Stimulated activated CD4-positive, alpha-beta T cell treated with anti-CD3 and anti-CD28 coated beads, Interleukin-4, amount 100 ng/mL, for 4 hours (primary cell): Measurements from ENCODE around the gene GRIN2A.

ENCODE experiments used
- DNase-seq, 2 experiments: peaks; one replicate each; pipeline ENCODE4 v3.0.0-alpha.2; 2020

Gene GRIN2A

DNA sequence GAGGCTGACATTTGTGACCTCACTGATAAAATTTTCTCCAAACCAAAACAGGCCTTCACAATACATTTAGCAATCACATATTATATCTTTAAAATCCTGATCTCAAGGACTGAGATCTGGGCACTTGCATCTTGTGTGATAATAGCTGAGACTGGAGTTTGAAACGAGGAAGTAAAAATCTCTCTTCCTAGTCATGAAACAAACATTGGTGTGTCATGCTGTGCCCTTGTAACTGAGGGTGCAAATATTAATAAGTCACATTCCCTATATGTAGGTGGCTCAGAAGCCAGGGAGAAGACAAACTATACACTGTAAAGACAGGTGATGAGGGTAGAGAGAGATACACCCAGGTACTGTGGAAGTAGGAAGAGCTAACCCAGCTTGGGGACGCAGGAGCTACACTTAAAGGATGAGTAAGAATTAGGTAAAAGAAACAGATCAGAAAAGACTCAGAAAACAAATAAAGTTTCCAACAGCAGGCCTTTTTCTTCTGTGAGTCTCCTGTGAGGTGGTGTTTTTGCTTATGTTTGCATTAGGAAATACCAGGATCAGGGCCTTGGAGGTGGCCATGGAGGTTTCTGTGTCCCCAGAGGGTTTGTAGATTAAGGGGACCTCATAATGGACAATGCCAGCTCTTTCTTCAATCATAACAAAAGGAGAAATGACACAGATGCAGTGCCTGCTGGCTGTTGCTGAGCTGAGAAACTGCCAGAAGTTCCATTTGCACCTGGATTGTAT, 335.7 kb downstream of the GRIN2A start:
- DNase-seq: no peak

DNA sequence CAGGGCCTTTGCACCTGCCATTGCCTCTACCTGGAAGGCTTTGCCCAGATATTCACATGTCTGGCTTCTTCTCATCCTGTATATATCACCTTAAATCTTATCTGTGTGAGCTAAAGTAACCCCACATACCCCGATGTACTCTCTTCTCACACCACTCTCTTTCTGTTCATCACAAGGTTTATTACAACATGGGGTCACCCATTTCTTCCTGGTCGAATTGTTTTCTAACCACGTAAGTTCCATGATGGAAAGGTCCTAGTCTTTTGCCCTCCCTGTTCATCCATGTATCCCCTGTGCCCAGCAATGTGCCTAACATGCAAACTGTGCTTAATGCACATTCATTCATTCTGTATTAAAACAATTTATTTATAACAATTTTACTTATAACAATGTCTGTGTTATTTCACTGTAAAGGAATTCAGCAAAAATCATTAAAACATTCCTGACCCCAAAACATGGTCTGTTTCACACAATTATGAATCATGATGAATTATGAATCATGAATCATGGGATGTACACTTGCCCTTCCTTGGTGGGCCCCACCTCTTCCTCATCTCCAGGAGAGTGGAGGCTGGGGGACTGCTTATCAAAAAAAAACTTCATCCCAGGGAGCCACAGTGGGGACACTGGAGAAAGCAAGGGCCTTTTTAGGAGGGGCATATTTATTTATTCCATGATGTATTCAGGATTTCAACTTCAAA, 336.4 kb downstream of the GRIN2A start:
- no peak for DNase-seq

- DNase-seq: no peak
These were observed 337.9 kb downstream of the GRIN2A start for GRCh38 chr16:9844361-9844760.

- DNase-seq: no peak
These were observed 338.7 kb downstream of the GRIN2A start for GRCh38 chr16:9843424-9844018.

- no peak for DNase-seq
These were observed 341.2 kb downstream of the GRIN2A start for GRCh38 chr16:9840761-9841665.

DNA sequence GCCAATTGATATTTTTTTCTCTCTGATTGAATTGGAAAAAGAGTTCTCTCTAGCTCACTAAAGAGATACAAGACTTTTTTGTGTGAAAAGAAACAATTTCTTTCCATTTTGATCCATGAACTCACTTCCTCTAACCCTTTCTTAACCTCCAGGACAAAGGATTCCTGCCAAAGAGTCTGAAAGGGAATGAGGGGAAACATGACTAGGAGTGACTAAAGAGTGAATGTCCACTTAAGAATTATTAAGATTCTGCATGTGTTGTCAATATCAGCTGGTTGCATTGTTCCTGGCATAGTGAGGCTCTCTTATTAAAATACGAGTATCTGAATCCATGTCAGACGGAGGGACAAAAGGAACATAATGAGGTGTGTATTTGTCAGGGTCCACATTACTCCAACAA, 344.7 kb downstream of the GRIN2A start:
- no peak for DNase-seq

DNA sequence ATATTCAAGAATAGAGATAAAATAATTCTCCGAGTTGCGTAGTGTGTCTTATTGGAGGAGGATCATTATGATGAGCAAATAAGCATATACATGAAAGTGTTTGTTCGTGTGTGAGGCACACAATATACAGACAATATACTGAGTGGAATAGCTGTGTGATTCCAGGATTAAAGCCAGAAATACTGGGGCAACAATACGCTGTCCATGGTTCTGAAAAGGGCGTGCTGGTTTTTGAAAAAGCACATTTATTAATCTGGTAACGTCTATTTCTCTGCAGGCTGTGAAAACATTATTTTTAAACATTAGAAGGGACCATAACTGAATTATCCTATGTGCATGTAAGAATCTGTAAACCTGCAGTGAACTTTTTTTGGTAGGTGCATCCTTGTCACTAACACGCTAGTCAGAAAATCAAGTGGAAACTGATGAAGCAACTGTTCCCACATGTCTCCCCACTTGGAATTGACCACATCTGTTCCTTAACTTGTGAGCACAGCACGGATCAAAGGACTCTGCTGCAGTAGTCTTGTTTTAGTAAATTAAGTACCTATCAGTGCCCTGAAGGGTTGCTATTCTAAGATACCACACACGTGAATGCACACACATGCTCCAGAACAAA, 346.0 kb downstream of the GRIN2A start:
- no peak for DNase-seq

DNA sequence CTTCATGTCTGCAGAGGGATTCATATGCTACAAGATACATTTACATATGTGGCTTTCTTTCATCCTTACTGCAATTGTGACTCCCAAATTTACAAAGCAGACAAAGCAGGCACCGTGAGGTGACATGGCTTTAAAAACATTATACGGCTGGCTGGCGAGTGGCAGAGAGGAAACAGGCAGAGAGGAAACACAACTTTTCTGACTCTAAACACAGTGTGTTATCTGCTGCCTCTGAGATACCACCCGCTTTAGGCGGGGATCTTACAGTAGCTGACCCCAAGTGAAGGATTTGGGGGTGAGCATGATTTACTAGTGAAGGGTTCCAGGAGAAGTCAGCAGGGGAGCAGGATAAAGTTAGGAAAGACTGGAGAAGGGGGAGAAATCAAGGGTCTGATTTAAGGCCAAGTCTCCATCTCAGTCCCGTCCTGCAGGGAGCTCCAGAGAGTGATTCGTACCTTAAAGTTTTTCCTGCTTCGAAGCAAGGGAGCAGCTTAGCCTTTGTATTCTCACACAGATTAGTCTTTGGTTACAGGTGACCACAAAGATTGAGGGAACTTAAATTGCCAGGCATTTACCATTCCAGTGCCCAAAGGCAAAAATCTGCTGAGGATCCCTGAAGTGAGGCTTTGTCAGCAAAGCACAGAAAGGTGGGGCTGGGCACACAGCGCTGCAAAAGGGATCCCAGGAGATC, 355.0 kb downstream of the GRIN2A start:
- no peak for DNase-seq

GRCh38 chr16:9826656-9827055, 355.6 kb downstream of the GRIN2A start:
- DNase-seq: no peak

DNA sequence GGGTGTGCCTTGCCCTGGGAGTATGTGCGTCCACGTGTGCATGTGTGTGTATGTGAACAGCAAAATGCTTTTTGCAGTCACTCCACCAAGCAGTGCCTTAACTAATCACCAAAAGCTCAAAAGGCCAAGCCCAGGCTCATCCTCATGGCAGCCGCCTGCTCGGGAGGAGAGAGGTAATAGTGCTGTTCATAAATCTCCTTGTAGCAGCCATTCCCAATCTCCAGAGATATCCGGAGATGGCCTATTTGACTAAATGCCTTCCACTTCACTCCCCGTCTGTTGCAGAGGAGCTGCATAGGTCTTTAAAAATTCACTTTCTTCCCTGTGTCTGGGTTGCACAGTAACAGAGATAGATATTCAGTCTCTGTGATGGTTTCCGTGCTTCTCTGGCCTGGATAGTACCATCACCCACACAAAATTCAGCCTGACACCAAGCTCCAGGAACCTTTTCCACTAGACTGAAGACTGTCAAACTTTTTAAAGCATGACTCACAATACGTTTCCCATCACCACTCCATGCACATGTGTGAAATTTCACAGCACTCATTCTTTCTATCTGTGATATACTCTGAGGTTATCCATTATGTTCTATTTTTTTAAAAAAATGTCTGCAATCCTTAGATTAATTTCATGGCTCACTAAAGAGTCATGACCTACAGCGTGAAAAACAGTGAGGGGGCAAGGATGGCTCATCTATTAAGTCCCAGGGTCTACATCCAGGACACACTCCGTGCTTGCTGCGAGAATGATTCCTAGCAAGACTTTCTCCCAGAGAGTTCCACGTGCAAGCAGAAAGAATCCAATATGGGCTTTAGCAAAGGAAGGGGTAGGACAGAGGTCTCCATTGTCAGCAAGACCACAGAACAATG, 357.8 kb downstream of the GRIN2A start:
- no peak for DNase-seq

- no peak for DNase-seq
These were observed 358.7 kb downstream of the GRIN2A start for GRCh38 chr16:9823510-9823909.

DNA sequence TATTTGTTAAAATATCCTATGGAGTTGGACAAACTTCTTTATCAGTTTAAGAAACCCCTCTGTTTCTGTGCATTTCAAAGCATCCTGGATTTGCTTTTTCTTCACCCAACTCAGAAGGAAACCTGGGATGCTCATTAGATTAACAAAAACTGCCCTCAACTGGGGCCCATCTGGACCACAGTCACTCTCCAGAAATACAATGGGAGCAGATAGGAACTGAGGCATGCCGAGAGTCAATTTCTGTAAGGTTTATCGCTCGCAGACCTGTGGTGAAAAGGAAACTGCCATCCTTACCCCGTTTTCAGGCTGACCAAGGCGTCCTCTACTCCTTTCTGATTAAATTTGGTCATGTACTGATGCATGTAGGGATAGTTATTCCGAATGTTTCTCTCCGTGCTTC, 360.3 kb downstream of the GRIN2A start:
- no peak for DNase-seq

GRCh38 chr16:9821331-9821730, 360.9 kb downstream of the GRIN2A start:
- DNase-seq: no peak

DNA sequence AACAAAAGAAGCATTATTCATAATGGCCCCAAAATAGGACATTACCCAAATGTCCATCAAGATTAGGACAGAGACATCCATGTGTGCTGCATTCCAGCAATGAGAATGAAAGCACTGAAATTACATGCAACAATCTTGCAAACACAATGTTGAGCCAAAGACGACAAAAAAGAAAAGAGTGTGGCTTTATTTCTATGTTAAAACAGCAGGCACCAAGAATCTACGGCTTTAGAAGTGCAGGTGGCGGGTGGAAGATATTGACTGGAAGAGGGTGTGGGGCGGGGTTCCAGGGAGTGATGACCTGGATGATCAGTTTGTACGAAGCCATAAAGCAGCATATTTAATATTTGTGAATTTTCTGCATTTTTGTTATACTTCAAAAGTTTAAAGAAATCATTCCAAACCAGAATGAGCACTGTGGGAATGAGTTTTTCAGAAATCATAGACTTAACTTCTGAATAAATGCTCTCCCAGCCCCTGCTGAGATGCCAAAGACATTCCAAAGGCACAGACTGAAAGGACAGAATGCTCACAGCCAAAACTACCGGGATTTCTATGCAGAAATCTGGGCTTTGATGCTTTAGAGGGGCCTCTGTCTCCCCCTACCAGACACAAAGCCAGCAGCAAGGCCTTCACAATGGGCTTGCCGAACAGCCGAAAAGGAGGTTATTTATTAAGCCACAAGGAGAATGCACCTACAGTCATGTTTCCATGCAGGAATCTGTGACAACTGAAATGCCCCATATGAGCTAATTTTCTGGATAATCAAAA, 361.6 kb downstream of the GRIN2A start:
- DNase-seq: no peak

- DNase-seq: no peak
These were observed 363.5 kb downstream of the GRIN2A start for GRCh38 chr16:9818702-9819101.

DNA sequence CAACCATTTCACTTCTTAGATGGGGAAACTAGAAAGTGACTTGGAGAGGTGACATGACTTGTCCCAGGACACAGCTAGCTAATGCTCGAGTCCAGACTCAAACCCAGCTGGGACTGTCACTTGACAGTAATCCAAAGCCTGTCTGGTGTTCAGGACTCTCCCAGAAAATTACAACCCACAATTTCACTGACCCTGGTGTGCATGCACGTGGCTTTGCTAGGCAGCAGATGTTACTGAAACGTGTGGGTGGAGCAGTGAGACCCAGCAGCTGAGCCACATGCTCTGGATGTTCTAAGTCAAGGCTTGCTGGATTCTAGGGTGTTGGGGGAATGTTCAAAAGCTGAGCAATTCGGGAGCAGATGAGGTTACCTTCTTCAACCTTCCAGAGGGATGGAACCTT, 364.6 kb downstream of the GRIN2A start:
- no peak for DNase-seq

DNA sequence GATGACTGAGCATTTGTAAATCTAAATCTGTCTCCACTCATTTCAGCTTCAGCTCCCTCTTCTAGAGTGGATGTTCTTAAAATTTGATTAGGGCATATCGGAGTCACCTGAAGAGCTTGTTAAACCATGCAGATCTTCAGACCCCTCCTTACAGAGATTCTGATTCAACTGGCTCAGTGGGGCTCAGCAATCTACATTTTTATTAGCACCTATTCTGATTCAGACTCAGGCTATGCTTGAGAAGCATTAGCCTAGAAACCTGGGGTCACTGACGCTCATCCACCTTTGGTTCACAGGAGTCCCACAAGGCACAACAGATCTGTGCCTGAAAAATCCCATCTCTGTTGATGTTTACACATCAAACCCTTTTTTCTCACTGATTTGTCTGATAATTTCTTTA, 365.6 kb downstream of the GRIN2A start:
- no peak for DNase-seq

GRCh38 chr16:9813665-9814064, 368.6 kb downstream of the GRIN2A start:
- no peak for DNase-seq

- DNase-seq: no peak
These were observed 374.0 kb downstream of the GRIN2A start for GRCh38 chr16:9808210-9808609.

GRCh38 chr16:9807302-9807701, 374.9 kb downstream of the GRIN2A start:
- no peak for DNase-seq
